Type B pancreatic cell (in vitro differentiated cells): ENCODE results near the gene FGA. TPM values are rescaled to one million over a fixed set of nuclear protein-coding genes. Genes with fewer than 3 reads are reported as not detected.

Experiments used
- DNase-seq: peaks from one replicate; pipeline ENCODE4 v3.0.0; 2021; ENCODE audit warnings: mixed read lengths; ENCODE audit not compliant: unreplicated experiment; ENCODE audit errors: extremely low spot score
- H3K27ac Mint-ChIP-seq: 2 replicates; pipeline ENCODE4 v1.8.0; 2021; ENCODE audit warnings: mild to moderate bottlenecking, mixed read lengths
- H3K27me3 Mint-ChIP-seq: 2 replicates; pipeline ENCODE4 v1.8.0; 2021; ENCODE audit warnings: mixed read lengths
- H3K36me3 Mint-ChIP-seq: 2 replicates; pipeline ENCODE4 v1.8.0; 2021; ENCODE audit warnings: mixed read lengths
- H3K4me1 Mint-ChIP-seq: one replicate; pipeline ENCODE4 v1.8.0; 2021; ENCODE audit warnings: mixed read lengths; ENCODE audit not compliant: unreplicated experiment
- H3K4me3 Mint-ChIP-seq: 2 replicates; pipeline ENCODE4 v1.8.0; 2021; ENCODE audit warnings: mild to moderate bottlenecking, mixed read lengths
- H3K9me3 Mint-ChIP-seq: 2 replicates; pipeline ENCODE4 v1.8.0; 2021; ENCODE audit warnings: mixed read lengths
- total RNA-seq: library from RNA; stranded (reverse); gene quantifications from 2 replicates; pipeline ENCODE4 v1.2.1, GENCODE V29; 2021; ENCODE audit warnings: low replicate concordance
- TF ChIP-seq, protein P1 (sequence below): fragments of 200-600 bp; sonication (generic); conservative IDR thresholded peaks from 2 replicates; pipeline ENCODE4 v1.5.0; 2021; ENCODE audit warnings: antibody characterized with exemption, mild to moderate bottlenecking

Gene FGA
- total RNA-seq, 1 donor from 2014 or later, result 13.4 TPM

- Mint-ChIP-seq H3K27me3 (peaks cover 6% of the 10 kb centered on the region), H3K4me1 (peaks cover under 1% of the 10 kb centered on the region), H3K4me3 (no peak overlapping the region), H3K9me3 (no peaks in the 10 kb centered on the region), H3K27ac (no peak overlapping the region), H3K36me3 (no peaks in the 10 kb centered on the region)
- TF ChIP-seq, protein P1, sequence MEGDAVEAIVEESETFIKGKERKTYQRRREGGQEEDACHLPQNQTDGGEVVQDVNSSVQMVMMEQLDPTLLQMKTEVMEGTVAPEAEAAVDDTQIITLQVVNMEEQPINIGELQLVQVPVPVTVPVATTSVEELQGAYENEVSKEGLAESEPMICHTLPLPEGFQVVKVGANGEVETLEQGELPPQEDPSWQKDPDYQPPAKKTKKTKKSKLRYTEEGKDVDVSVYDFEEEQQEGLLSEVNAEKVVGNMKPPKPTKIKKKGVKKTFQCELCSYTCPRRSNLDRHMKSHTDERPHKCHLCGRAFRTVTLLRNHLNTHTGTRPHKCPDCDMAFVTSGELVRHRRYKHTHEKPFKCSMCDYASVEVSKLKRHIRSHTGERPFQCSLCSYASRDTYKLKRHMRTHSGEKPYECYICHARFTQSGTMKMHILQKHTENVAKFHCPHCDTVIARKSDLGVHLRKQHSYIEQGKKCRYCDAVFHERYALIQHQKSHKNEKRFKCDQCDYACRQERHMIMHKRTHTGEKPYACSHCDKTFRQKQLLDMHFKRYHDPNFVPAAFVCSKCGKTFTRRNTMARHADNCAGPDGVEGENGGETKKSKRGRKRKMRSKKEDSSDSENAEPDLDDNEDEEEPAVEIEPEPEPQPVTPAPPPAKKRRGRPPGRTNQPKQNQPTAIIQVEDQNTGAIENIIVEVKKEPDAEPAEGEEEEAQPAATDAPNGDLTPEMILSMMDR, result no peak
- no peak for DNase-seq
Measured at GRCh38 chr4:154584259-154584658, 6.3 kb downstream of the FGA start.

- no peak for DNase-seq
- Mint-ChIP-seq H3K36me3 (no peaks in the 10 kb centered on the region), H3K4me3 (no peak overlapping the region), H3K9me3 (no peaks in the 10 kb centered on the region), H3K27ac (no peak overlapping the region), H3K27me3 (peaks cover 5% of the 10 kb centered on the region), H3K4me1 (no peaks in the 10 kb centered on the region)
- TF ChIP-seq, protein P1, result no peak
Measured at GRCh38 chr4:154583677-154584076, 6.9 kb downstream of the FGA start.

DNA sequence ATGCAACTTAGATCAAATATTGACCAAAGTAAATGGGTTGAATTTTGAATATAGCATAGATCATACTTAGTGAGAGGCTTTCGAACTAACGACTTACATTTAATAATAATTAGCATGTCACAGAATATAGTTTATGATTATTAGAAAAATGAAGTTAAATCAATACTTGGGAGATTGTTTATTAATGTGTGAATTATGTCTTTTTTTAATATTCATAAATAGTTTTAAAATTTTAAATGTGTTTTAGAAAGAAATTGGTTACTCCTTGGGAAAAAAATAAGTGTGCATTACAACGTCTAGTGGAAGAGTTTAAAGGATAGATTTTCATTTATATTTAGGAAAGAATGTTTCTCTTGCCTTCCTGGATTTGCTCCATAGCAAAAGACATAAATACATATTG is 7.3 kb downstream of the FGA start:
- Mint-ChIP-seq H3K27me3 (peaks cover 5% of the 10 kb centered on the region), H3K27ac (no peak overlapping the region), H3K36me3 (no peaks in the 10 kb centered on the region), H3K4me1 (no peaks in the 10 kb centered on the region), H3K4me3 (no peak overlapping the region), H3K9me3 (no peaks in the 10 kb centered on the region)
- TF ChIP-seq, protein P1, result no peak
- no peak for DNase-seq

DNA sequence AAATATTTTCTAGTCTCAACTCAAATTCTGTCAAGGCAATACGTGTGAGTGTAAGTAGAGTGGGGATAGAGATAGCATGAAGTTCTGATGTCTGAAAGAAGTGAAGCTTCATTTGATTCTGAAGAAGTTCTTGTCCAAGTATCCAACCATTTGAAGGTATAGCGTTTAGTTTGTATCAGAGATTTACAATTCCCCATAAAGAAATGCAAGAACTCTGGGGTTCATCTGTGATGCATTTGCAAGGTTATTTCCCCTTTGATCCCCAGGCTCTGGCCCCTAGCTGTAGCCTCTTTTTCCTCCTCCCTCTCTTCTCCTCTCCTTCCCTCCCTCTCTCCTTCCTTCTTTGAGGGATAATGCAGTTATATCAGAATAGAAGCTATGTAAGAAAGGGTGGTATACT is 7.8 kb downstream of the FGA start:
- Mint-ChIP-seq H3K4me1 (no peaks in the 10 kb centered on the region), H3K27me3 (peaks cover 5% of the 10 kb centered on the region), H3K9me3 (no peaks in the 10 kb centered on the region), H3K27ac (no peak overlapping the region), H3K36me3 (no peaks in the 10 kb centered on the region), H3K4me3 (no peak overlapping the region)
- no peak for DNase-seq
- TF ChIP-seq, protein P1, result no peak

DNA sequence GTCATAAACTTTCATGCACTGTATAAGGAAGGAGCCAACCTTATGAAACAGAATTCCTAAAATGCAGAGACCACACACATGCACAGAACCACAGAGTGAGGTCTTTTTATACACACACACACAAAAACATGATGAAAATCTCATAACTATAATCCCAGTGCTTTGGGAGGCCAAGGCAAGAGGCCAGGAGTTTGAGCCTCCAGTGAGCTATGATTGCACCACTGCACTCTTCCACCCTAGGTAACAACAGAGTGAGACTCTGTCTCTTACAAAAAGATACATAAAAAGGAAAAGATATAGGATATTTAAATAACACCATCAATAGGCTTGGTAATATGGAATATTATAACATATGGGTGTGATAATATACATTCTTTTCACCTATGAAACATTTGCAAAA is 10.6 kb downstream of the FGA start:
- peaks cover 3% of the 10 kb centered on the region for H3K27me3 Mint-ChIP-seq
- no peaks in the 10 kb centered on the region for H3K9me3 Mint-ChIP-seq
- no peak overlapping the region for H3K27ac Mint-ChIP-seq
- no peak for DNase-seq
- H3K36me3 Mint-ChIP-seq, result no peaks in the 10 kb centered on the region
- no peaks in the 10 kb centered on the region for H3K4me1 Mint-ChIP-seq
- TF ChIP-seq, protein P1, result no peak
- no peak overlapping the region for H3K4me3 Mint-ChIP-seq

DNA sequence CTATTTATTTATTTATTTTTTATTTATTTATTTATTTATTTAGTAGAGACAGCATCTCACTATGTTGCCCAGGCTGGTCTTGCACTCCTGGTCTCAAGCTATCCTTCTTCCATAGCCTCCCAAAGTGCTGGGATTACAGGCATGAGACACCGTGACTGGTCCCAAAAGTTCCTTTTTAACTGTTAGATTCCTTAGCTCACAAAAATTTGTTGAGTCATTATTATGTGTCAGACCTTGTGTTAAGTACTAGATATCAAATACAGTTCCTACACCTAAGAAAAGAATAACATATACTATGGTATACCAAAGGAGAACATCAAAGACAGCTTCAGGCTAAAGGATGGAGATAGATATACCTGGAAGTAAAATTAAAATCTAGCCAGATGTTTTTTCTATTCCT is 11.6 kb downstream of the FGA start:
- Mint-ChIP-seq H3K9me3 (no peaks in the 10 kb centered on the region), H3K27ac (no peak overlapping the region), H3K36me3 (no peaks in the 10 kb centered on the region), H3K4me1 (no peaks in the 10 kb centered on the region), H3K27me3 (peaks cover 3% of the 10 kb centered on the region), H3K4me3 (no peak overlapping the region)
- TF ChIP-seq, protein P1, result no peak
- no peak for DNase-seq
